Mesodermal cell (in vitro differentiated cells): ENCODE data around the gene TMEM223.
A peak's percentile ranks its signal among the peaks of the same experiment; 100 is the strongest.

Experiments used
- H3K27ac ChIP-seq: 2 replicates; pipeline ENCODE4 v1.7.0; 2013; ENCODE audit warnings: mild to moderate bottlenecking, low read depth, low read length, moderate library complexity; ENCODE audit not compliant: severe bottlenecking
- H3K36me3 ChIP-seq: 2 replicates; pipeline ENCODE4 v1.7.1; 2013; ENCODE audit warnings: mild to moderate bottlenecking, low read length, moderate library complexity; ENCODE audit not compliant: control insufficient read depth, insufficient read depth
- H3K4me1 ChIP-seq: one replicate; pipeline ENCODE4 v1.7.1; 2013; ENCODE audit warnings: mild to moderate bottlenecking, low read length; ENCODE audit not compliant: insufficient read depth, control insufficient read depth, poor library complexity, severe bottlenecking
- H3K4me3 ChIP-seq: 2 replicates; pipeline ENCODE4 v1.7.0; 2013; ENCODE audit warnings: low read length, control low read depth, mild to moderate bottlenecking; ENCODE audit not compliant: insufficient read depth, poor library complexity, severe bottlenecking; ENCODE audit errors: extremely low read depth
- H3K9me3 ChIP-seq: 2 replicates; pipeline ENCODE4 v1.7.1; 2013; ENCODE audit warnings: mild to moderate bottlenecking, low read length, moderate library complexity; ENCODE audit not compliant: control insufficient read depth
- WGBS, 2 experiments: methylation state at CpG; one replicate each; pipeline ENCODE4 v1.1.5; 2013; ENCODE audit warnings: missing lambda C conversion rate in 2 of 2; ENCODE audit not compliant: insufficient coverage in 2 of 2; 5-methylcytosine and 5-hydroxymethylcytosine counted together

The TMEM223 gene

GRCh38 chr11:62796281-62796680, 4.5 kb upstream of the TMEM223 start:
- Histone ChIP-seq H3K9me3 (no peaks in the 10 kb centered on the region), H3K36me3 (peaks cover 93% of the 10 kb centered on the region)
- WGBS, 2 experiments: 89 to 92% methylated on average over 6 to 7 of the region's 7 CpGs

GRCh38 chr11:62794201-62794775, 2.5 kb upstream of the TMEM223 start:
- H3K4me1 ChIP-seq: peaks cover 12% of the 10 kb centered on the region
- H3K4me3 ChIP-seq: no peak overlapping the region
- H3K27ac ChIP-seq: peak overlapping the region; percentile 18
- WGBS, 2 experiments: 92 to 98% methylated on average over 5 to 6 of the region's 8 CpGs
- peaks cover 88% of the 10 kb centered on the region for H3K36me3 ChIP-seq
- H3K9me3 ChIP-seq: no peaks in the 10 kb centered on the region

More at GRCh38 chr11:62796281-62796680, 4.5 kb upstream of the TMEM223 start:
- Histone ChIP-seq H3K4me1 (peaks cover 12% of the 10 kb centered on the region), H3K4me3 (no peak overlapping the region), H3K27ac (no peak overlapping the region)

- peaks cover 19% of the 10 kb centered on the region for H3K4me1 ChIP-seq
- WGBS, 2 experiments: 34 to 46% methylated on average over 9 to 11 of the region's 11 CpGs
- peaks cover 74% of the 10 kb centered on the region for H3K36me3 ChIP-seq
- H3K4me3 ChIP-seq: peak overlapping the region; percentile 78
- no peaks in the 10 kb centered on the region for H3K9me3 ChIP-seq
- H3K27ac ChIP-seq: peak overlapping the region; percentile 88
Observed at GRCh38 chr11:62792202-62792575, 383 bp upstream of the TMEM223 start.

GRCh38 chr11:62789576-62789975, 2.2 kb downstream of the TMEM223 start:
- 90 to 100% methylated on average over 1 to 2 of the region's 3 CpGs for WGBS, 2 experiments
- Histone ChIP-seq H3K4me1 (peaks cover 24% of the 10 kb centered on the region), H3K9me3 (no peaks in the 10 kb centered on the region), H3K27ac (no peak overlapping the region), H3K4me3 (no peak overlapping the region), H3K36me3 (peaks cover 63% of the 10 kb centered on the region)

- no peak overlapping the region for H3K27ac ChIP-seq
- no peak overlapping the region for H3K4me3 ChIP-seq
- H3K36me3 ChIP-seq: peaks cover 57% of the 10 kb centered on the region
- H3K9me3 ChIP-seq: no peaks in the 10 kb centered on the region
- 84 to 90% methylated on average over 3 to 5 of the region's 5 CpGs for WGBS, 2 experiments
- H3K4me1 ChIP-seq: peaks cover 22% of the 10 kb centered on the region
Observed at GRCh38 chr11:62788991-62789390, 2.8 kb downstream of the TMEM223 start.

DNA sequence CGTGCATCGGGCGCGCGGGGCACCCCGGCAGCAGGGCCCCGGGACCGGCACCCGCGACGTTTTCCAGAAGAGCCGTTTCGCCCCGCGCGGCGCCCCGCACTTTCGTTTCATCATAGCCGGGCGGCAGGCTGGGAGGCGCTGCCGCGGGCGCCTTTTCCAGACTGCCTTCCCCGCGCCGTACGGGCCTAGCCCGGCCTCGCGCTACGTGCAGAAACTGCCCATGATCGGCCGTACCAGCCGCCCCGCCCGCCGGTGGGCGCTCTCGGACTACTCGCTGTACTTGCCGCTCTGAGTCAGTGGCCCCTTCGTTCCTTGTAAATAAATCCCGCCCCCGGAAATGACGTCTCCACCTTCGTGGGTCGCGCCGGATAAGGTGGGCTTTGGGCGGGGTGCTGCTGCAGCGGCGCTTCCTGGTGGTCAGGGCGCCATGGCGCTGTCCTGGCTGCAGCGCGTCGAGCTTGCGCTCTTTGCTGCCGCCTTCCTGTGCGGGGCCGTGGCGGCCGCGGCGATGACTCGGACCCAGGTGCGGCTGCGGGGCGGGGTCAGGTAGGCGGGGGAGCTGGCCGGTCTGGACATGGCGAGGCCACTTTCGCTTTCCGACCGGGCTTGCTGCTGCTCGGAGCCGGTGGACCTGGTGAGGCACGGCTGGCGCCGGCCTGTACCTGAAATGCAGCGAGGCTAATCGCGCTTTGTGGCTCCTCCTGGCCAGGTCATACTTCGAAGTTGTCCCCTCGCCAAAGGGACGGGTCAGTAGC, 4.6 kb downstream of the TMEM223 start, which contains the start of gene TMEM179B:
TMEM179B (plus strand) TSS at position 398 of the 755 bp plus-strand sequence; CDS start at position 428, 30 bp downstream.
- Histone ChIP-seq H3K36me3 (peaks cover 53% of the 10 kb centered on the region), H3K4me1 (peaks cover 16% of the 10 kb centered on the region), H3K27ac (peak within 1 kb of the TSS; percentile 86), H3K4me3 (peak within 1 kb of the TSS; percentile 90), H3K9me3 (no peaks in the 10 kb centered on the region)
- 1% methylated on average over 74 to 82 of the region's 88 CpGs for WGBS, 2 experiments

DNA sequence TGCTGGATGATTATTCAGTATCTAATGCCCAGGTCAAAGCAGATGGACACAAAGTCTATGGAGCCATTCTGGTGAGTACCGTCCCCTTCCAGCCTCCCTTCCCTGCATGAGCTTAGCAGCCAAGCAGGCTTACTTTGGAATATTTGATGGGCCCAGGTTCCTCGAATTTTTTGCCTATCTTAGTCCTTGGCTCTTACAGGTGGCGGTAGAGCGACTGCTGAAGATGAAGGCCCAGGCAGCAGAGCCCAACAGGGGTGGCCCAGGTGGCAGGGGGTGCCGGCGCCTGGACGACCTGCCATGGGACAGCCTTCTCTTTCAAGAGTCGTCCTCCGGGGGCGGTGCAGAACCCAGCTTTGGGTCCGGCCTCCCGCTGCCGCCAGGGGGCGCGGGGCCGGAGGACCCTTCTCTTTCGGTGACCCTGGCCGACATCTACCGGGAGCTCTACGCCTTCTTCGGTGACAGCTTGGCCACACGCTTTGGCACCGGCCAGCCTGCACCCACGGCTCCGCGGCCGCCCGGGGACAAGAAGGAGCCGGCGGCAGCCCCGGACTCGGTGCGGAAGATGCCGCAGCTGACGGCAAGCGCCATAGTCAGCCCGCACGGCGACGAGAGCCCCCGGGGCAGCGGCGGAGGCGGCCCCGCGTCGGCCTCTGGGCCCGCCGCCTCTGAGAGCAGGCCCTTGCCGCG, 5.3 kb downstream of the TMEM223 start:
- Histone ChIP-seq H3K4me1 (peaks cover 12% of the 10 kb centered on the region), H3K4me3 (peak overlapping the region; percentile 90), H3K36me3 (peaks cover 58% of the 10 kb centered on the region), H3K27ac (peak overlapping the region; percentile 86), H3K9me3 (no peaks in the 10 kb centered on the region)
- 5% methylated on average over 48 to 50 of the region's 51 CpGs for whole genome bisulfite sequencing, 2 experiments

- H3K27ac ChIP-seq: no peak overlapping the region
- no peaks in the 10 kb centered on the region for H3K9me3 ChIP-seq
- H3K4me1 ChIP-seq: peaks cover 5% of the 10 kb centered on the region
- WGBS, 2 experiments: 90 to 99% methylated on average over 6 of the region's 7 CpGs
- H3K36me3 ChIP-seq: peaks cover 62% of the 10 kb centered on the region
- H3K4me3 ChIP-seq: no peak overlapping the region
Observed at GRCh38 chr11:62782753-62783152, 9.1 kb downstream of the TMEM223 start.

DNA sequence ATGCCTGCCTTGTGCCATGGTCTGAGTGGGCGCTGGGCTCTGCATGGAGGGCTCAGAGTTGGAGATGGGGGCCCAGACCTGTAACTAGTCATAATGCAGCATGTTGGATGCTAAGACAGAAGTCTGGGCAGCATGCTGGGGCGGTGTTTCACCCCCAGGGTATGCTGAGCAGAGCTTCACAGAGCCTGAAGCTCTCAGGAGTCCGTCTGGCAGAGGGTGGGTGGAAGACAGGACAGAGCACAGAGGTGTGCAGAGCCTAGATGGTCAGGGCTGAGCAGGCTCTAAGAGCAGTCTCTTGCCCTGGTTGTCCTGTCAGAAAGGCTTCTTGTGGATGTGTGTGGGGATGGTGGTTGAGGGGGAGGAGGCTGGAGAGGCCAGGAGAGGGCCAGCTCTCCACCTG, 13.4 kb downstream of the TMEM223 start:
- H3K27ac ChIP-seq: no peak overlapping the region
- no peaks in the 10 kb centered on the region for H3K4me1 ChIP-seq
- no peaks in the 10 kb centered on the region for H3K9me3 ChIP-seq
- peaks cover 75% of the 10 kb centered on the region for H3K36me3 ChIP-seq
- WGBS, 2 experiments: 89 to 100% methylated on average over 2 to 3 of the region's 3 CpGs
- no peak overlapping the region for H3K4me3 ChIP-seq

DNA sequence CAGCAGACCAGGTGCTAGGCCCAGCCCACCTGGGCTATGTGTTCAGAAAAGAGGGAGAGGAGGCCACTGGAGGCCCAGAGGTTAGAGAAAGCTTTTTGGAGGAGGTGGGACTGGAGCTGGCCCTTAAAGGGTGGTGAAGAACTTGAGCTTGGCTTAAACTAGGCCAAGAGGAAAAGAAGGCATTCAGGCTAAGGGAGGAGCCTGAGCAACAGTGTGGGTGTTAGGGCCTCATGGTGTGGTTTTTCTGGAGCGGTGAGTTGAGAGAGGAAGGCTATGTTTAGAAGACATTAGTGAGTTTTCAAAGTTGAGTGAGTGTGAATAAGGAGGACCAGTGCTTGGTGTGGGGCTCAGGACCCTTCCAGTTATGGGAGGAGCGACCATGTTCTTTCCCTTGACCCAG, 14.4 kb downstream of the TMEM223 start:
- Histone ChIP-seq H3K36me3 (peaks cover 68% of the 10 kb centered on the region), H3K9me3 (no peaks in the 10 kb centered on the region), H3K4me3 (no peak overlapping the region), H3K27ac (no peak overlapping the region), H3K4me1 (no peaks in the 10 kb centered on the region)
- 89 to 92% methylated on average over 2 of the region's 2 CpGs for WGBS, 2 experiments
